HepG2 (cell line): ENCODE data around the gene NUDCD3. TPM values are rescaled to one million over a fixed set of nuclear protein-coding genes. Genes with fewer than 3 reads are reported as not detected.

Experiments
- ATAC-seq: fragments of 200-7000 bp; cut with Tn5 transposase; 3 replicates; pipeline ENCODE4 v1.9.1; 2020; ENCODE audit warnings: mild to moderate bottlenecking, moderate library complexity
- BruUV-seq: library from RNA; stranded (reverse); fragments of 400-500 nt; replicated peaks from 2 replicates; lab custom pipeline; 2021; lab: Mats Ljungman, UMichigan
- CTCF ChIA-PET: fragments of 300-600 bp; formaldehyde crosslinking; extraction: SDS; loops from one replicate; lab custom pipeline; 2021; ENCODE audit warnings: low total read pairs, inconsistent platforms, low intra/inter-chr PET ratio; lab: Yijun Ruan, JAX
- POLR2A ChIA-PET: fragments of 350-600 bp; sonication (Branson Sonifier 250); formaldehyde crosslinking; loops from one replicate; lab custom pipeline; 2020; ENCODE audit warnings: antibody characterized with exemption, inconsistent platforms; lab: Yijun Ruan, JAX
- DNase-seq: peaks from one replicate; pipeline ENCODE4 v3.0.0-alpha.2; 2015; ENCODE audit warnings: low spot score
- FAIRE-seq: peaks from 3 replicates; lab custom pipeline; 2011; peaks lifted over from hg19 to GRCh38; lab: Jason Lieb, UNC
- H2AFZ ChIP-seq: one replicate; pipeline ENCODE4 v1.6.1; 2011; ENCODE audit warnings: low read length, inconsistent platforms
- H3K27ac ChIP-seq: fragments of 300-600 bp; 3 replicates; pipeline ENCODE4 v1.8.0; 2011; ENCODE audit warnings: mixed run types, mild to moderate bottlenecking, mixed read lengths, low read length, inconsistent platforms; ENCODE audit not compliant: insufficient read depth; ENCODE audit errors: extremely low read length
- H3K27me3 ChIP-seq, 2 experiments: fragments of 200-600 bp in 1 of 2; 2 replicates in 1 of 2; 3 replicates in 1 of 2; pipeline versions ENCODE4 v1.6.0 to v1.8.0; 2011; ENCODE audit warnings: low read length in 2 of 2, mild to moderate bottlenecking in 2 of 2, moderate library complexity in 2 of 2, inconsistent platforms in 1 of 2; ENCODE audit not compliant: insufficient read depth in 2 of 2, control insufficient read depth in 1 of 2
- H3K36me3 ChIP-seq, 2 experiments: fragments of 200-600 bp in 1 of 2; replicated peaks in 1 of 2; 2 replicates in 1 of 2; 3 replicates in 1 of 2; pipeline versions ENCODE4 v1.5.1 to v1.8.0; 2011; ENCODE audit warnings: low read length in 2 of 2, inconsistent platforms in 1 of 2; ENCODE audit not compliant: insufficient read depth in 2 of 2, control insufficient read depth in 1 of 2
- H3K4me1 ChIP-seq: 2 replicates; pipeline ENCODE4 v1.5.1; 2012; ENCODE audit warnings: low read length, inconsistent platforms; ENCODE audit not compliant: insufficient read depth
- H3K4me2 ChIP-seq: 2 replicates; pipeline ENCODE4 v1.6.0; 2011; ENCODE audit warnings: low read depth, low read length, inconsistent platforms
- H3K4me3 ChIP-seq, 3 experiments: fragments of 200-600 bp in 1 of 3; sonication (generic), shearing (Covaris generic) in 1 of 3; replicated peaks in 1 of 3; 2 replicates each; pipeline ENCODE4 v1.5.1; 2011 to 2016; ENCODE audit warnings: low read length in 3 of 3, inconsistent platforms in 2 of 3, low read depth in 2 of 3, mild to moderate bottlenecking in 2 of 3, control low read depth in 1 of 3, mixed read lengths in 1 of 3; ENCODE audit not compliant: insufficient read depth in 1 of 3
- H3K79me2 ChIP-seq: one replicate; pipeline ENCODE4 v1.6.1; 2011; ENCODE audit warnings: low read length, inconsistent platforms; ENCODE audit not compliant: insufficient read depth
- H3K9ac ChIP-seq: 2 replicates; pipeline ENCODE4 v1.6.0; 2011; ENCODE audit warnings: mild to moderate bottlenecking, low read depth, low read length, inconsistent platforms; ENCODE audit not compliant: insufficient read depth
- H3K9me3 ChIP-seq: 2 replicates; pipeline ENCODE4 v1.5.1; 2012; ENCODE audit warnings: mild to moderate bottlenecking, low read length
- H4K20me1 ChIP-seq: 2 replicates; pipeline ENCODE4 v1.6.0; 2011; ENCODE audit warnings: inconsistent platforms, mild to moderate bottlenecking, low read length, moderate library complexity; ENCODE audit not compliant: insufficient read depth
- ATF1 ChIP-seq: IDR thresholded peaks from 2 replicates; pipeline ENCODE4 v1.6.1; 2016; ENCODE audit warnings: mild to moderate bottlenecking, control low read depth
- CAMTA2 ChIP-seq: sonication (generic); formaldehyde crosslinking; IDR thresholded peaks from 2 replicates; pipeline ENCODE4 v1.4.0; 2020; ENCODE audit warnings: mild to moderate bottlenecking, missing genetic modification reagents, borderline replicate concordance
- CHD2 ChIP-seq: IDR thresholded peaks from 2 replicates; pipeline ENCODE4 v1.6.1; 2011; ENCODE audit warnings: low read depth, low read length, improper control_type of control experiment
- ETV6 ChIP-seq: sonication (generic); formaldehyde crosslinking; conservative IDR thresholded peaks from 2 replicates; pipeline ENCODE4 v1.4.0; 2020; ENCODE audit warnings: missing genetic modification reagents
- GZF1 ChIP-seq: sonication (generic); formaldehyde crosslinking; IDR thresholded peaks from 2 replicates; pipeline ENCODE4 v1.5.1; 2020; ENCODE audit warnings: mild to moderate bottlenecking, missing genetic modification reagents
- SATB2 ChIP-seq: sonication (generic); formaldehyde crosslinking; IDR thresholded peaks from 2 replicates; pipeline ENCODE4 v1.5.0; 2020; ENCODE audit warnings: missing genetic modification reagents
- ZNF264 ChIP-seq: sonication (generic); formaldehyde crosslinking; IDR thresholded peaks from 2 replicates; pipeline ENCODE4 v1.4.0; 2020; ENCODE audit warnings: missing genetic modification reagents
- ZNF441 ChIP-seq: sonication (generic); formaldehyde crosslinking; IDR thresholded peaks from 2 replicates; pipeline ENCODE4 v1.7.0; 2021; ENCODE audit warnings: missing genetic modification reagents, borderline replicate concordance
- ZNF609 ChIP-seq: sonication (generic); formaldehyde crosslinking; IDR thresholded peaks from 2 replicates; pipeline ENCODE4 v1.4.0; 2020; ENCODE audit warnings: mild to moderate bottlenecking, missing genetic modification reagents, borderline replicate concordance
- ZNF879 ChIP-seq: sonication (generic); formaldehyde crosslinking; IDR thresholded peaks from 2 replicates; pipeline ENCODE4 v1.8.1; 2023; ENCODE audit warnings: missing genetic modification reagents
- whole genome bisulfite sequencing: methylation state at CpG from one replicate; pipeline ENCODE4 v1.1.6; 2017; ENCODE audit warnings: low lambda C conversion rate; 5-methylcytosine and 5-hydroxymethylcytosine counted together
- in situ Hi-C: cut with HindIII; loops from 2 replicates; pipeline ENCODE4 v1.10.0; 2017; ENCODE audit warnings: low pct_unique_long_range_greater_than_20kb; ENCODE audit not compliant: extremely low pct_ligation_motif_present
- intact Hi-C: fragments of 100-400 bp; cut with micrococcal nuclease; formaldehyde crosslinking; loops from one replicate; pipeline ENCODE4 v1.10.0; 2022; ENCODE audit not compliant: unreplicated experiment
- polyA plus RNA-seq, 8 experiments: library from polyadenylated mRNA; depleted of rRNA in 3 of 8; stranded (reverse) in 7 of 8; unstranded in 1 of 8; fragments of >200 nt; fragmentation: Illumina TruSeq in 4 of 8; extraction: Trizol in 4 of 8; gene quantifications; 2 replicates each; pipeline versions ENCODE4 v1.2.1 to v1.2.3, GENCODE V29; 2011 to 2016; ENCODE audit warnings: low read depth in 4 of 8, missing spikeins in 1 of 8, mixed read lengths in 1 of 8; ENCODE audit not compliant: insufficient read depth in 1 of 8
- total RNA-seq, 5 experiments: library from RNA; depleted of rRNA; stranded (reverse); fragments of >200 nt; fragmentation: Illumina TruSeq; extraction: Trizol; gene quantifications; 2 replicates each; pipeline ENCODE4 v1.2.3, GENCODE V29; 2016; ENCODE audit warnings: low read depth in 1 of 5
- TF ChIP-seq, protein P1 (sequence below): sonication (generic); formaldehyde crosslinking; IDR thresholded peaks from 2 replicates; pipeline ENCODE4 v1.4.0; 2020; ENCODE audit warnings: mild to moderate bottlenecking, low read depth, missing genetic modification reagents
- TF ChIP-seq, protein P2 (sequence below): fragments of 450-650 bp; IDR thresholded peaks from 2 replicates; pipeline ENCODE4 v1.6.1; 2016
- TF ChIP-seq, protein P3 (sequence below): sonication (generic); formaldehyde crosslinking; IDR thresholded peaks from 2 replicates; pipeline ENCODE4 v1.8.1; 2023; ENCODE audit warnings: mild to moderate bottlenecking, missing genetic modification reagents
- TF ChIP-seq, protein P4 (sequence below): sonication (generic); formaldehyde crosslinking; IDR thresholded peaks from 2 replicates; pipeline ENCODE4 v1.9.0; 2021; ENCODE audit warnings: missing genetic modification reagents, mild to moderate bottlenecking, borderline replicate concordance

Gene NUDCD3
- total and polyA plus RNA-seq, 2 of the 13 experiments (the other 11 are each of a cell fraction or from before 2014, with no cell fraction given), result 20.8 to 49.9 TPM

DNA sequence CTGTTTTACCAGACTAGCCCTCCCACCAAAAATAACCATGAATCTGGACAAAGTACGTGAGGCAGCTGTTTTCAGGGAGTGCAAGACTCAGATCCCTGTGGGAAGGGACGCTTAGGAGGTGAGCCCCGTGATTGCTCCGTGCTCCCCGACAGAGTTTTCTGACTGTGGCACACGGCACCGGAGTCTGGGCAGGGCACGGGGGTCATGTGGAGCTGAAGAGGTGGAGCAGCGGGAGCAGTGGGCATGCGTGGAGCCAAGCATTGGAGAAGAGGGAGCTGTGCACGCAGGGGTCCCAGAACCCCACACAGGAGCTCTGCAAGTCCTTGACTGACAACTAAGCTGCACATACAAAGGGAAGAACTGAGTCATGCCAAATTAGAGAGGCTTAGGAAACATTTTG is 154.0 kb downstream of the NUDCD3 start (continued):
- TF ChIP-seq ZNF609 (no peak), CAMTA2 (no peak), CHD2 (no peak), ZNF879 (CRISPR knock-in tag) (no peak)
- TF ChIP-seq, protein P1, sequence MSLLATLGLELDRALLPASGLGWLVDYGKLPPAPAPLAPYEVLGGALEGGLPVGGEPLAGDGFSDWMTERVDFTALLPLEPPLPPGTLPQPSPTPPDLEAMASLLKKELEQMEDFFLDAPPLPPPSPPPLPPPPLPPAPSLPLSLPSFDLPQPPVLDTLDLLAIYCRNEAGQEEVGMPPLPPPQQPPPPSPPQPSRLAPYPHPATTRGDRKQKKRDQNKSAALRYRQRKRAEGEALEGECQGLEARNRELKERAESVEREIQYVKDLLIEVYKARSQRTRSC (CRISPR knock-in tag), result no peak

GRCh38 chr7:44335184-44335583 is 155.3 kb downstream of the NUDCD3 start:
- no peak overlapping the region for H3K27ac ChIP-seq
- ATAC-seq, result no peak; the same call in 2 of the 3 replicates
- H4K20me1 ChIP-seq, result no peaks in the 10 kb centered on the region
- CTCF ChIA-PET, result no interaction called here
- 0 out of 2 replicates have a peak, but pooled peaks cover 2% of the 10 kb centered on the region for H3K4me1 ChIP-seq
- intact Hi-C loops, result no loop called here
- H3K27me3 ChIP-seq, result peaks cover 8 to 12% of the 10 kb centered on the region in 2 experiments; a peak in 4 of 5 replicates
- WGBS, result 13% methylated on average over 3 of the region's 4 CpGs
- no peaks in the 10 kb centered on the region for H3K79me2 ChIP-seq
- no peak overlapping the region for H3K9ac ChIP-seq
- FAIRE-seq, result no peak
- H3K9me3 ChIP-seq, result no peaks in the 10 kb centered on the region
- BruUV-seq, result no TSS peak
- no peaks in the 10 kb centered on the region for H3K36me3 ChIP-seq
- H3K4me3 ChIP-seq, result no peak overlapping the region
- no peak for DNase-seq
- in situ Hi-C loops, result no loop called here
- H2AFZ ChIP-seq, result no peak overlapping the region
- POLR2A ChIA-PET, result no interaction called here
- H3K4me2 ChIP-seq, result no peak overlapping the region
- TF ChIP-seq ATF1 (CRISPR knock-in tag) (no peak), ZNF441 (CRISPR knock-in tag) (no peak), ETV6 (CRISPR knock-in tag) (no peak), ZNF264 (CRISPR knock-in tag) (no peak), SATB2 (CRISPR knock-in tag) (no peak), GZF1 (CRISPR knock-in tag) (no peak)
- TF ChIP-seq, protein P2, sequence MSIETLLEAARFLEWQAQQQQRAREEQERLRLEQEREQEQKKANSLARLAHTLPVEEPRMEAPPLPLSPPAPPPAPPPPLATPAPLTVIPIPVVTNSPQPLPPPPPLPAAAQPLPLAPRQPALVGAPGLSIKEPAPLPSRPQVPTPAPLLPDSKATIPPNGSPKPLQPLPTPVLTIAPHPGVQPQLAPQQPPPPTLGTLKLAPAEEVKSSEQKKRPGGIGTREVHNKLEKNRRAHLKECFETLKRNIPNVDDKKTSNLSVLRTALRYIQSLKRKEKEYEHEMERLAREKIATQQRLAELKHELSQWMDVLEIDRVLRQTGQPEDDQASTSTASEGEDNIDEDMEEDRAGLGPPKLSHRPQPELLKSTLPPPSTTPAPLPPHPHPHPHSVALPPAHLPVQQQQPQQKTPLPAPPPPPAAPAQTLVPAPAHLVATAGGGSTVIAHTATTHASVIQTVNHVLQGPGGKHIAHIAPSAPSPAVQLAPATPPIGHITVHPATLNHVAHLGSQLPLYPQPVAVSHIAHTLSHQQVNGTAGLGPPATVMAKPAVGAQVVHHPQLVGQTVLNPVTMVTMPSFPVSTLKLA, result no peak
- TF ChIP-seq, protein P3, sequence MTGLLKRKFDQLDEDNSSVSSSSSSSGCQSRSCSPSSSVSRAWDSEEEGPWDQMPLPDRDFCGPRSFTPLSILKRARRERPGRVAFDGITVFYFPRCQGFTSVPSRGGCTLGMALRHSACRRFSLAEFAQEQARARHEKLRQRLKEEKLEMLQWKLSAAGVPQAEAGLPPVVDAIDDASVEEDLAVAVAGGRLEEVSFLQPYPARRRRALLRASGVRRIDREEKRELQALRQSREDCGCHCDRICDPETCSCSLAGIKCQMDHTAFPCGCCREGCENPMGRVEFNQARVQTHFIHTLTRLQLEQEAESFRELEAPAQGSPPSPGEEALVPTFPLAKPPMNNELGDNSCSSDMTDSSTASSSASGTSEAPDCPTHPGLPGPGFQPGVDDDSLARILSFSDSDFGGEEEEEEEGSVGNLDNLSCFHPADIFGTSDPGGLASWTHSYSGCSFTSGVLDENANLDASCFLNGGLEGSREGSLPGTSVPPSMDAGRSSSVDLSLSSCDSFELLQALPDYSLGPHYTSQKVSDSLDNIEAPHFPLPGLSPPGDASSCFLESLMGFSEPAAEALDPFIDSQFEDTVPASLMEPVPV (CRISPR knock-in tag), result no peak
- TF ChIP-seq, protein P4, sequence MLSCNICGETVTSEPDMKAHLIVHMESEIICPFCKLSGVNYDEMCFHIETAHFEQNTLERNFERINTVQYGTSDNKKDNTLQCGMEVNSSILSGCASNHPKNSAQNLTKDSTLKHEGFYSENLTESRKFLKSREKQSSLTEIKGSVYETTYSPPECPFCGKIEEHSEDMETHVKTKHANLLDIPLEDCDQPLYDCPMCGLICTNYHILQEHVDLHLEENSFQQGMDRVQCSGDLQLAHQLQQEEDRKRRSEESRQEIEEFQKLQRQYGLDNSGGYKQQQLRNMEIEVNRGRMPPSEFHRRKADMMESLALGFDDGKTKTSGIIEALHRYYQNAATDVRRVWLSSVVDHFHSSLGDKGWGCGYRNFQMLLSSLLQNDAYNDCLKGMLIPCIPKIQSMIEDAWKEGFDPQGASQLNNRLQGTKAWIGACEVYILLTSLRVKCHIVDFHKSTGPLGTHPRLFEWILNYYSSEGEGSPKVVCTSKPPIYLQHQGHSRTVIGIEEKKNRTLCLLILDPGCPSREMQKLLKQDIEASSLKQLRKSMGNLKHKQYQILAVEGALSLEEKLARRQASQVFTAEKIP (CRISPR knock-in tag), result no peak
